ENCODE measurements around the gene MYMK.

DNA sequence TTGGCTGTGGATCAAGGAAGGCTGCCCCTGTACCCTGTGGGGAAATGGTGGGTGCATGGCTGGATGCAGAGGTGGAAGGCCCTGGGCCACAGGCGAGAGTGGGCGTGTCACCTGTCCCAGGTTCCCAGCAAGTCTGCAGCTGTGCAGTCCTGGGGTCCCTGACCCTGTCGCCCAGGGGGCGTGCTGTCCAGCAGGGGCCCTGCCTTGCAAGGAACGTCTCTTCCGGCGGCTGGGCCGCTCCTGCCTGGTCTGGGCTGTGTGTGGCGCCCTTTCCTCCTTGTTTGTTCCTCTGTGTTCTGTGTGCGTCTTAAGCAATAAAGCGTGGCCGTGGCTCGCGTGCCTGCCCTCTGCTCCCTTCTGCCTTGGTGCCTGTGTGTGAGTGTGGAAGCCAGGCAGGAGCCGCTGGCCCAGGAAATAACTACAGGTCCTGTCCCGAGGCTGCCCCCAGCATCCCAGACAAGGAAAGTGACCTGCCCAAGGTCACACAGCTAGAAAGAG is 54.3 kb downstream of the MYMK start:
- TF ChIP-seq POLR2A (IDR thresholded peaks at IDR 0.05; ENCODE audit: insufficient read depth in 1 of 2, low read depth in 2 of 2, low read length in 2 of 2): no peak; a peak in 1 of 4 replicates
- TF ChIP-seq ZNF619 (CRISPR knock-in tag; IDR thresholded peaks at IDR 0.05): no peak
- TF ChIP-seq RNF2 (conservative IDR thresholded peaks at IDR 0.05; ENCODE audit: low read depth): no peak
